ENCODE measurements around the gene FGD2.
"Not testable (repeated sequence)": the region's sequence is repeated elsewhere in the genome, so short reads cannot be mapped to it uniquely, and the experiment has no call there.

FGD2 gene

DNA sequence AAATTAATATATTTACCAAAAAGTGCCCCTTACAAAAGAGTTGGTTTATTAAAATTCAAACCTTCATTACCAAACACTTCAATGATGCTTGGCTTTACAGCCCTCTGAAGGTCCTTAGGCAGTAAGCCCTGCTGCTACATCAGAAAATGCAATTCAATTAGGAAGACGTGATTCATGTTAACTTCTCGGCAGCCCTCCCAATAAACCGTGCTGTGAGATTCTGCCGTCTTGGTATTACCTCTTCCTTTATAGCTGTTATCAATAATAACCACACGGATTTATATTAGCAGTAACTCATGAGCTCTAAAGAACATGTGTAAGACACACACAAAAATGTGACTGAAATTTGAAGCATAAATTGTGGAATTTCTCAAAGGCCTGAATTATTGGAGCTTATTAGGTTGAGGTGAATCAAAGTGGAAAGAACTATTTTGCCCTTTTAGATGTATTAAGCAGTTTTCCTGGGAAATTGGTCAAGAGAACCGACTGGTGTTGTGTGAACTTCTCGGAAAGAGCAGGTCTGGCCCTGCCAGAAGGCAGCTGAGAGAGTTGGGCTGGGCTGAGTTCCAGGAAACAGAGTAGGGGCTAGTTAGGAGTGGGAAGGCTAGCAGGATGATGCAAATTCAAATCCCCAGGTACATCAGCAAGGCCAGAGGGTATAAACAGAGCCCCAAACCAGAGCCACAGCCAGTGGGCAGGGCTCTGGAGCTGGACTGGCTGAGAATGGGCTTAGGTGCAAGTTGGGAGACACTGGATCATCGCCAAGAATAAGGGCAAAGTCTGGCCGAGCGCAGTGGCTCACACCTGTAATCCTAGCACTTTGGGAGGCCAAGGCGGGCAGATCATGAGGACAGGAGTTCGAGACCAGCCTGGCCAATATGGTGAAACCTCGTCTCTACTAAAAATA lies 33.1 kb downstream of the FGD2 start:
- no peaks in the 10 kb centered on the region for H4K20me1 ChIP-seq (ENCODE audit: insufficient read depth)
- H3K36me3 ChIP-seq (ENCODE audit: insufficient read depth), result no peaks in the 10 kb centered on the region
- H3K27ac ChIP-seq, result no peak overlapping the region
- no peaks in the 10 kb centered on the region for H3K27me3 ChIP-seq (ENCODE audit: insufficient read depth, low read depth)
- TF ChIP-seq, protein P1, sequence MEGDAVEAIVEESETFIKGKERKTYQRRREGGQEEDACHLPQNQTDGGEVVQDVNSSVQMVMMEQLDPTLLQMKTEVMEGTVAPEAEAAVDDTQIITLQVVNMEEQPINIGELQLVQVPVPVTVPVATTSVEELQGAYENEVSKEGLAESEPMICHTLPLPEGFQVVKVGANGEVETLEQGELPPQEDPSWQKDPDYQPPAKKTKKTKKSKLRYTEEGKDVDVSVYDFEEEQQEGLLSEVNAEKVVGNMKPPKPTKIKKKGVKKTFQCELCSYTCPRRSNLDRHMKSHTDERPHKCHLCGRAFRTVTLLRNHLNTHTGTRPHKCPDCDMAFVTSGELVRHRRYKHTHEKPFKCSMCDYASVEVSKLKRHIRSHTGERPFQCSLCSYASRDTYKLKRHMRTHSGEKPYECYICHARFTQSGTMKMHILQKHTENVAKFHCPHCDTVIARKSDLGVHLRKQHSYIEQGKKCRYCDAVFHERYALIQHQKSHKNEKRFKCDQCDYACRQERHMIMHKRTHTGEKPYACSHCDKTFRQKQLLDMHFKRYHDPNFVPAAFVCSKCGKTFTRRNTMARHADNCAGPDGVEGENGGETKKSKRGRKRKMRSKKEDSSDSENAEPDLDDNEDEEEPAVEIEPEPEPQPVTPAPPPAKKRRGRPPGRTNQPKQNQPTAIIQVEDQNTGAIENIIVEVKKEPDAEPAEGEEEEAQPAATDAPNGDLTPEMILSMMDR (conservative IDR thresholded peaks at IDR 0.05; ENCODE audit: low read depth, low read length), result no peak
- peaks cover 3% of the 10 kb centered on the region for H3K4me1 ChIP-seq (ENCODE audit: low read depth, poor library complexity, severe bottlenecking)
- H3K9ac ChIP-seq, result no peak overlapping the region
- H3K4me3 ChIP-seq (IDR thresholded peaks at IDR 0.05; ENCODE audit: insufficient read depth, low read depth, low read length), result no peak overlapping the region
- H3K4me2 ChIP-seq, result no peak overlapping the region
- no peaks in the 10 kb centered on the region for H3K79me2 ChIP-seq (ENCODE audit: insufficient read depth, low read depth)
- no peak overlapping the region for H2AFZ ChIP-seq (ENCODE audit: low read depth)

GRCh38 chr6:37039958-37040357 lies 34.5 kb downstream of the FGD2 start:
- Histone ChIP-seq H3K9ac (no peak overlapping the region), H3K79me2 (ENCODE audit: insufficient read depth, low read depth) (no peaks in the 10 kb centered on the region), H3K27me3 (ENCODE audit: insufficient read depth, low read depth) (no peaks in the 10 kb centered on the region), H2AFZ (ENCODE audit: low read depth) (no peak overlapping the region), H3K27ac (no peak overlapping the region), H3K4me2 (no peak overlapping the region), H4K20me1 (ENCODE audit: insufficient read depth) (no peaks in the 10 kb centered on the region), H3K4me3 (IDR thresholded peaks at IDR 0.05; ENCODE audit: insufficient read depth, low read depth, low read length) (no peak overlapping the region), H3K4me1 (ENCODE audit: low read depth, poor library complexity, severe bottlenecking) (peaks cover 3% of the 10 kb centered on the region), H3K36me3 (ENCODE audit: insufficient read depth) (no peaks in the 10 kb centered on the region)
- TF ChIP-seq, protein P1 (conservative IDR thresholded peaks at IDR 0.05; ENCODE audit: low read depth, low read length), result no peak

- no peak overlapping the region for H3K27ac ChIP-seq
- H3K4me3 ChIP-seq (IDR thresholded peaks at IDR 0.05; ENCODE audit: insufficient read depth, low read depth, low read length), result no peak overlapping the region
- no peak overlapping the region for H2AFZ ChIP-seq (ENCODE audit: low read depth)
- no peaks in the 10 kb centered on the region for H3K27me3 ChIP-seq (ENCODE audit: insufficient read depth, low read depth)
- H3K79me2 ChIP-seq (ENCODE audit: insufficient read depth, low read depth), result no peaks in the 10 kb centered on the region
- peaks cover 16% of the 10 kb centered on the region for H3K4me1 ChIP-seq (ENCODE audit: low read depth, poor library complexity, severe bottlenecking)
- H3K4me2 ChIP-seq, result no peak overlapping the region
- TF ChIP-seq, protein P1 (conservative IDR thresholded peaks at IDR 0.05; ENCODE audit: low read depth, low read length), result no peak
- no peaks in the 10 kb centered on the region for H3K36me3 ChIP-seq (ENCODE audit: insufficient read depth)
- no peak overlapping the region for H3K9ac ChIP-seq
- H4K20me1 ChIP-seq (ENCODE audit: insufficient read depth), result no peaks in the 10 kb centered on the region
Observed at GRCh38 chr6:37041521-37041920, 36.1 kb downstream of the FGD2 start.

DNA sequence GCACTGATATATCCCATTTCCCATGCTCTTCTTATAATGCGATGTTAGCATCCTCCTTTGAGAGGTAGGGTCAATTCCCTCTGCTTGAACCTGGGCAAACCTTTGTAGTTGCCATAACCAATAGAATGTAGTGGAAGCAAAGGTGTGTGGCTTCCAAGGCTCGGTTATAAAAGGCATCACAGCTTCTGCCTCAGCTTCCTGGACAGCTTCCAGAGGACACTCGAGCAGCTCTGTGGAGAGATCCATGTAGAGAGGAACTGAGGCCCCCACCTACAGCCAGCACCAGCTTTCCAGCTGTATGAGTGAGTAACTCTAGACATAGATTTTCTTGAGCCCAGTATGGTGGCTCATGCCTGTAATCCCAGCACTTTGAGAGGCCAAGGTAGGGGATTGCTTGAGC lies 36.7 kb downstream of the FGD2 start:
- TF ChIP-seq, protein P1 (conservative IDR thresholded peaks at IDR 0.05; ENCODE audit: low read depth, low read length), result no peak
- Histone ChIP-seq H3K9ac (no peak overlapping the region), H3K27ac (no peak overlapping the region), H3K4me3 (IDR thresholded peaks at IDR 0.05; ENCODE audit: insufficient read depth, low read depth, low read length) (no peak overlapping the region), H3K79me2 (ENCODE audit: insufficient read depth, low read depth) (no peaks in the 10 kb centered on the region), H3K27me3 (ENCODE audit: insufficient read depth, low read depth) (no peaks in the 10 kb centered on the region), H4K20me1 (ENCODE audit: insufficient read depth) (no peaks in the 10 kb centered on the region), H3K36me3 (ENCODE audit: insufficient read depth) (no peaks in the 10 kb centered on the region), H3K4me2 (no peak overlapping the region), H3K4me1 (ENCODE audit: low read depth, poor library complexity, severe bottlenecking) (peaks cover 22% of the 10 kb centered on the region), H2AFZ (ENCODE audit: low read depth) (no peak overlapping the region)

DNA sequence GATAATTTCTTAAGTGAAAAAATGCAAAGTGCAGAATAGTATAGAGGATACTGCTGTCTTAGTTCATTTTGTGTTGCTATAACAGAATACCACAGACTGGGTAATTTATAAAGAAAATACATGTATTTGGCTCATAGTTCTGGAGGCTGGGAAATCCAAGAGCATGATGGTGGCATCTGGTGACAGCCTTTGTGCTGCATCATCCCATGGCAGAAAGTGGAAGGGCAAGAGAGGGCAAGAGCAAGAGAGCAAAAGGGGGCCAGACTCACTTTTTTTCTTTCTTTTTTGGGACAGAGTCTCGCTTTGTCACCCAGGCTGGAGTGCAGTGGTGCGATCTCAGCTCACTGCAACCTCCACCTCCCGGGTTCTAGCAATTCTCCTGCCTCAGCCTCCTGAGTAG lies 37.6 kb downstream of the FGD2 start:
- not testable (repeated sequence) for H3K4me2 ChIP-seq; H4K20me1 ChIP-seq (ENCODE audit: insufficient read depth); H2AFZ ChIP-seq (ENCODE audit: low read depth); H3K27me3 ChIP-seq (ENCODE audit: insufficient read depth, low read depth); H3K4me3 ChIP-seq (IDR thresholded peaks at IDR 0.05; ENCODE audit: insufficient read depth, low read depth, low read length); H3K79me2 ChIP-seq (ENCODE audit: insufficient read depth, low read depth); H3K9ac ChIP-seq; H3K36me3 ChIP-seq (ENCODE audit: insufficient read depth); H3K27ac ChIP-seq
- H3K4me1 ChIP-seq (ENCODE audit: low read depth, poor library complexity, severe bottlenecking), result peaks cover 31% of the 10 kb centered on the region
